Gastrocnemius medialis (tissue), 4 donors: Measurements from ENCODE around the gene SLC43A3.

Experiments used
- CTCF ChIP-seq, 5 experiments: fragments of 450-650 bp in 3 of 5; fragments of 200-600 bp in 2 of 5; sonication (generic) in 2 of 5; IDR thresholded peaks in 4 of 5; conservative IDR thresholded peaks in 1 of 5; 1 replicate in 4 of 5; 2 replicates in 1 of 5; pipeline ENCODE4 v1.5.1; 2016 to 2019; ENCODE audit warnings: antibody characterized with exemption in 5 of 5, mild to moderate bottlenecking in 3 of 5, moderate library complexity in 3 of 5
- POLR2A ChIP-seq, 2 donors: fragments of 450-650 bp; IDR thresholded peaks; one replicate each; pipeline ENCODE4 v1.6.1; 2017; ENCODE audit warnings: antibody characterized with exemption in 2 of 2, mild to moderate bottlenecking in 2 of 2, moderate library complexity in 2 of 2

- TF ChIP-seq CTCF (IDR thresholded peaks at IDR 0.05 in 4 of 5, conservative IDR thresholded peaks at IDR 0.05 in 1 of 5) (no peak), POLR2A (IDR thresholded peaks at IDR 0.05) (no peak)
These were observed 11.7 kb upstream of the SLC43A3 start for GRCh38 chr11:57438345-57439285.
